DMS153 treated with DMSO at 0.1 percent for 48 hours (cell line): ENCODE results near the gene LRRD1.
"Not testable (repeated sequence)": the region's sequence is repeated elsewhere in the genome, so short reads cannot be mapped to it uniquely, and the experiment has no call there.

Source experiments
- DNase-seq: peaks from one replicate; lab custom pipeline; 2025; ENCODE audit not compliant: unreplicated experiment; lab: John Stamatoyannopoulos, UW

LRRD1 gene

GRCh38 chr7:92178928-92179924, at the start of gene LRRD1:
LRRD1 (minus strand) TSS chr7:92179142; CDS start chr7:92165202, 13,940 bp downstream.
- peak; percentile 57 for DNase-seq

- DNase-seq = no peak
Observed at GRCh38 chr7:92228742-92229141, 49.8 kb upstream of the LRRD1 start.

DNA sequence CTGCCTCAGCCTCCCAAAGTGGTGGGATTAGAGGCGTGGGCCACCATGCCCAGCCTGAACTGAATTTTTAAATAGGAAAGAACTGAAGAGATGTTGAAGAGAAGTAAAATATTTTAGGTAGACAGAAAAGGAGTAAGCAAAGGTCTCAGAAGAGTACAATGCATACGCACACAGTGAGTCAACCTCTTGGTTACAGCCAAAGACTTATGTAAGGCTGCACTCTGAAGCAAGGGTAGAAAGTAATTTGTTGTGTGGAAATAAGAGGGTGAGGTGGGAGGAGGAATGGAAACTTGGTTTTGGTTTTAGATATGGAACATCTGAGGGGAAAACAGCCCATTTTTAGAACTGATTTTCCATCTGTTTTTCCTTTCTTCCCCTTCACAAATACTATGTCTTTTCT, 49.2 kb upstream of the LRRD1 start:
- no peak for DNase-seq

DNA sequence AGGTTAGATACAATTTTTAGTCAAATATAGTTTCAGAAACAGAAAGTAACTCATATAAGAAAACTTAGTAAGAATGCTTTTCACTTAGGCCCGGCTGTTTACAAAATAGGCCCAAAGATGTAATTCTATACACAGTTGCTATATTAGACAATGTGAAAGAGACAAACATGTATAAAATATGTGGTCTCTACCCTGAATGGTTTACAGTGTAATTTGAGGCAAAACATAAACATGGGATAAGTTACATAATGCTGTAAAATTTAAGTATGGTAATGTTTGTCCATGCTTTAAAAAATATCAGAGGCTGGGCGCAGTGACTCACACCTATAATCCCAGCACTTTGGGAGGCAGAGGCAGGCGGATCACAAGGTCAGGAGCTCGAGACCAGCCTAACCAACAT, 48.0 kb upstream of the LRRD1 start:
- no peak for DNase-seq

GRCh38 chr7:92221766-92222165, 42.8 kb upstream of the LRRD1 start:
- no peak for DNase-seq

GRCh38 chr7:92206672-92207071, 27.7 kb upstream of the LRRD1 start:
- DNase-seq = no peak

GRCh38 chr7:92205987-92206386, 27.0 kb upstream of the LRRD1 start:
- DNase-seq = no peak

DNA sequence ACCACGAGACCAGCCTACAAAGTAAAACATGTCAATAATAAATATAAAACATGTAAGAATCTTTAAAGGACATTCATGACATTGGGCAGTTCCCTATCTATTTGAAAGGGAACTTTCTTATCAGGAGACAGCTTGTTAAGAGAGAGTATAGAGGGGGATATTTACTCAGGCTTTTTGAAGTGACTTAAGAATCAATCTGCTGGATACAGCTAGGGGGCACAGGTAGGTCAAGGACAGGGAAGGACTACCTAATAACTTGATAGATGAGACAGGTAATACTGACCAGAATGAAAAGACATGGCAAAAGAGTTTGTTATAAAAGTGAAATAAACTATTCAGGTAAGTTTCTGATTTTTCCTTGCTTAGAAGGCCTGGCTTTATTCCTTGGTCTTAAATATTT, 21.8 kb upstream of the LRRD1 start:
- DNase-seq = no peak

GRCh38 chr7:92192326-92192725, 13.4 kb upstream of the LRRD1 start:
- DNase-seq = no peak

DNA sequence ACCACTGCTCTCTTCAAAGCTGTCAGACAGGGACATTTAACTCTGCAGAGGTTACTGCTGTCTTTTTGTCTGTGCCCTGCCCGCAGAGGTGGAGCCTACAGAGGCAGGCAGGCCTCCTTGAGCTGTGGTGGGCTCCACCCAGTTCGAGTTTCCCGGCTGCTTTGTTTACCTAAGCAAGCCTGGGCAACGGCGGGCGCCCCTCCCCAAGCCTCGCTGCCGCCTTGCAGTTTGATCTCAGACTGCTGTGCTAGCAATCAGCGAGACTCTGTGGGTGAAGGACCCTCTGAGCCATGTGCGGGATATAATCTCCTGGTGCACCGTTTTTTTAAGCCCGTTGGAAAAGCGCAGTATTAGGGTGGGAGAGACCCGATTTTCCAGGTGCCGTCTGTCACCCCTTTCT, 10.3 kb upstream of the LRRD1 start:
- not testable (repeated sequence) for DNase-seq

DNA sequence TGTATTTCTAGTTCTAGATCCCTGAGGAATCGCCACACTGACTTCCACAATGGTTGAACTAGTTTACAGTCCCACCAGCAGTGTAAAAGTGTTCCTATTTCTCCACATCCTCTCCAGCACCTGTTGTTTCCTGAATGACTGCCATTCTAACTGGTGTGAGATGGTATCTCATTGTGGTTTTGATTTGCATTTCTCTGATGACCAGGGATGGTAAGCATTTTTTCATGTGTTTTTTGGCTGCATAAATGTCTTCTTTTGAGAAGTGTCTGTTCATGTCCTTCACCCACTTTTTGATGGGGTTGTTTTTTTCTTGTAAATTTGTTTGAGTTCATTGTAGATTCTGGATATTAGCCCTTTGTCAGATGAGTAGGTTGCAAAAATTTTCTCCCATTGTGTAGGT, 5.4 kb upstream of the LRRD1 start:
- not testable (repeated sequence) for DNase-seq

DNA sequence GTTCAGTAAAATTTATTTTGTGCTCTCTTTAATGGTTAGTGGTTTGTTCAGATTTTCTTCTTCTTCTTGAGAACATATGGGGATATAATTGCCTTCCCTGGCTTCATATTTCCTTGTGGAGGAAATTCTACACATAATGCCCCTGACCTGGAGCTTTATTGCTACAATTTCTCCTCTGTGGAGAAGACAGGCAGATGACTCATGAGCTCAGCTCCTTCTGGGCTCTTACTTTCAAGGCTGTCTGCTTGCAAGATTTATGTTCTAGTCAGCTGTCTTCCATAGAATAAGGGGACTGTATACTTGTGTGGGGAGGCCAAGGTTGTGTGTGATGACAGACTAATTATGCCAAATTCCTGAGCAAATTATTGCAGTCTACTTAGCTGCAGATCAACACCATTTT, 1.6 kb downstream of the LRRD1 start:
- no peak for DNase-seq

DNA sequence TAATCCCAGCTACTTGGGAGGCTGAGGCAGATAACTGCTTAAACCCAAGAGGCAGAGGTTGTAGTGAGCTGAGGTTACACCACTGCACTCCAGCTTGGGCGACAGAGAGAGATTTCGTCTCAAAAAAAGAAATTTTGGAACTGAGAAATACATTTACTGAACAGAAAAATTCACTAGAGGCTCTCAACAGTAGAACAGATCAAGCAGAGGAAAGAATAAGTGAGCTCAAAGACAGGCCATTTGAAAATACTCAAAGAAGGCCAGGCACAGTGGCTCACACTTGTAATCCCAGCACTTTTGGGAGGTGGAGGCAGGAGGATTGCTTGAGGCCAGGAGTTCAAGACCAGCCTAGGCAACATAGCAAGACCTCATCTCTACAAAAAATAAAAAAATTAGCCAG, 9.4 kb downstream of the LRRD1 start:
- DNase-seq = not testable (repeated sequence)

DNA sequence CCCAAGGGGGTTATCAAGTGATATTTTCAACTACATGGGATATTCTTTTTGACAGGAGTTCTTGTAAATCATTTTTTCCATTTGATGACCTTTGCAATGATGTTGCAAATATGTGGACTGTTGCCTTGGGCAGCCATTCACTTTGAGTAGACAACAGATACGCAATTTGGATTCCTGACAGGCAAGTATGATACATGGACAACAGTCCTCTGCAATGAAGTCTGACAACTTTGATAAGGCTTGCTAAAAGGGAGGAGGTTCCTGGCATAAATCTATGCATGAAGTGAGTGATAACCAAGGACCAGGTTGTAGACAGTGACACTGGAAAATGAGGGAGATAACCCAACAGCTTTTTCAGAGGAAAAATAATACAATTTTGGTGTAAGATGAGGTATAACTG, 17.7 kb downstream of the LRRD1 start:
- DNase-seq = no peak

GRCh38 chr7:92158660-92159575, 20.0 kb downstream of the LRRD1 start:
- DNase-seq = no peak

GRCh38 chr7:92156990-92157389, 22.0 kb downstream of the LRRD1 start:
- no peak for DNase-seq

DNA sequence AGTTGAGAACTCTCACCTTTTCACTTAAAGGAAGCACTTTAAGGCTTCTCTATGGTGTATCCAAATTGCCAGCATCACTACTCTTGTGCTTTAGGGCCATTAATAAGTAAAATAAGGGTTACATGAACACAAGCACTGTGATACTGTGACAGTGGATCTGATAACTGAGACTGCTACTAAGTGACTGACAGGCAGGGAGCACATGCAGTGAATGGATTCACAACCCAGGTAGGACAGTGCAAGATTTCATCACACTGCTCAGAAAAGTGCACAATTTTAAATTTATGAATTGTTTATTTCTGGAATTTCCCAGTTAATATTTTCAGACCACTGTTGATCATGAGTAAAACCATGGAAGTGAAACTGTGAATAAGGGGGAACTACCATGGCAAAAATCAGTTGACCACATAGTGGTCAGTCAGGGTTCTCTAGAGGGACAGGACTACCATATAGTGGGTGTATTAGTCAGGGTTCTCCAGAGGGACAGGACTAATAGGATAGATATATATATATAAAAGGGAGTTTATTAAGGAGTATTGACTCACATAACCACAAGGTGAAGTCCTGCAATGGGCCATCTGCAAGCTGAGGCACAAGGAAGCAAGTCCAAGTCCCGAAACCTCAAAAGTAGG, 23.7 kb downstream of the LRRD1 start:
- DNase-seq = no peak

- no peak for DNase-seq
Observed at GRCh38 chr7:92150450-92151017, 28.4 kb downstream of the LRRD1 start.

DNA sequence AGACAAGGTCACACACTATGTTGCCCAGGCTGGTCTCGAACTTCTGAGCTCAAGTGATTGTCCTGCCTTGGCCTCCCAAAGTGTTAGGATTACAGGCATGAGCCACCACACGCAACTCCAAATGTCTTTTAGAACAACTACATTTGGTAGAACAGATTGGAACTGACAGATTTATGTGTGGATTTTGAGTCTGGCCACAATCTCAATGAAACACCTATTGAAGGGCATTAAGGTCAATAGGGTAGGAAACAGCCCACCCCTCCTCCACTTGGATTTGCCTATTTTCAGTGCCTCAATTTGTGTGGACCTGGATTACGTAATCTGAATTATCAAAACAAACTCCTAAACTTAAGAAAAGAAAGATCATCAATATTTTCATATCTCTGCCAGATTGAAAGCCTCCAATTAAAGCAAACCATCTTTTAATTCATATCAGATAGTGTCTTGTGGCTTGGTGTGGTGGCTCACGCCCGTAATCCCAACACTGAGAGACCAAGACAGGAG, 29.2 kb downstream of the LRRD1 start:
- DNase-seq = no peak

GRCh38 chr7:92143192-92143880, 35.6 kb downstream of the LRRD1 start:
- not testable (repeated sequence) for DNase-seq
